Right hindlimb (tissue), 1 donor: ENCODE data around the gene SIGLEC11.
"Not testable (repeated sequence)": the region's sequence is repeated elsewhere in the genome, so short reads cannot be mapped to it uniquely, and the experiment has no call there.

ENCODE experiments used
- DNase-seq: peaks from one replicate; pipeline ENCODE4 v3.0.0-alpha.2; 2018

Gene SIGLEC11, protein sequence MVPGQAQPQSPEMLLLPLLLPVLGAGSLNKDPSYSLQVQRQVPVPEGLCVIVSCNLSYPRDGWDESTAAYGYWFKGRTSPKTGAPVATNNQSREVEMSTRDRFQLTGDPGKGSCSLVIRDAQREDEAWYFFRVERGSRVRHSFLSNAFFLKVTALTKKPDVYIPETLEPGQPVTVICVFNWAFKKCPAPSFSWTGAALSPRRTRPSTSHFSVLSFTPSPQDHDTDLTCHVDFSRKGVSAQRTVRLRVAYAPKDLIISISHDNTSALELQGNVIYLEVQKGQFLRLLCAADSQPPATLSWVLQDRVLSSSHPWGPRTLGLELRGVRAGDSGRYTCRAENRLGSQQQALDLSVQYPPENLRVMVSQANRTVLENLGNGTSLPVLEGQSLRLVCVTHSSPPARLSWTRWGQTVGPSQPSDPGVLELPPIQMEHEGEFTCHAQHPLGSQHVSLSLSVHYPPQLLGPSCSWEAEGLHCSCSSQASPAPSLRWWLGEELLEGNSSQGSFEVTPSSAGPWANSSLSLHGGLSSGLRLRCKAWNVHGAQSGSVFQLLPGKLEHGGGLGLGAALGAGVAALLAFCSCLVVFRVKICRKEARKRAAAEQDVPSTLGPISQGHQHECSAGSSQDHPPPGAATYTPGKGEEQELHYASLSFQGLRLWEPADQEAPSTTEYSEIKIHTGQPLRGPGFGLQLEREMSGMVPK

DNA sequence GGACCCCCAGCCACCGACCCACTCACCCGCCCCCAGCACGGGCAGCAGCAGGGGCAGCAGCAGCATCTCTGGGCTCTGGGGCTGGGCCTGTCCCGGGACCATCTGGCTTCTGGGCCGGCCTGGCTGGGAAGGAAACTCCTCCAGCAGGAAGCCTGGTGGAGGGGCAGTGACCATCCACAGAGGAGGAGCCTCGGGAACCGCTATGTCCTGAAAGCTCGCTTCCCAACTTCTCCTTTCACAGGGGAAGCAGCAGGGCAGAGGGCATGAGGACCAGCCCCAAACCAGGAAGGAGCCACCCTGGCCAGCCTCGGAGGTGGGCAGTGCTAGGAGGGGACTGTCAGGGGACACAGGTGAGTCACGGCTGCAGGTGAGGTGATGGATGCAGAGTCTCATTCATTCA lies at the start of gene SIGLEC11:
Gene SIGLEC11 (minus strand): TSS at position 193 of the 400 bp plus-strand sequence. CDS start 91 bp downstream, at position 102.
- DNase-seq, result not testable (repeated sequence)

DNA sequence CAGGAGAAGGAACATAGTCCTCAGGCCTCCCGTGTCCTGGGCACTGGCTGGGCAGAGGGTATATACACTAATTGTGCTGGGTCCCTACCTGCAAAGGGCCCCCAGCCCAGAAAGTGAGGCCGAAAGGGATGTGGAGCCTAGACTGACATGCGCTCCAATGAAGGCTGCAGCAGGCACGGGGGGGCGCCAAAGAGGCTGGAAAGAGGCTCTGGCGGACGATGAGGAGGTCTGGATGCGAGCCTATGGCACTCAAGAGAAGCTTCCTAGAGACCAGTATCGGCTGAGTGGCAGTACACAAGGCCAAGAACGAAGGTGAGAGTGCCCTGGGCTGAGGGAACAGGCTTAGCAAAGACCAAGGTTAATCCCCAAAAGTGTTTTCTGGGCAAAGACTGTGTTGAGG lies 47.6 kb upstream of the SIGLEC11 start:
- no peak for DNase-seq

DNA sequence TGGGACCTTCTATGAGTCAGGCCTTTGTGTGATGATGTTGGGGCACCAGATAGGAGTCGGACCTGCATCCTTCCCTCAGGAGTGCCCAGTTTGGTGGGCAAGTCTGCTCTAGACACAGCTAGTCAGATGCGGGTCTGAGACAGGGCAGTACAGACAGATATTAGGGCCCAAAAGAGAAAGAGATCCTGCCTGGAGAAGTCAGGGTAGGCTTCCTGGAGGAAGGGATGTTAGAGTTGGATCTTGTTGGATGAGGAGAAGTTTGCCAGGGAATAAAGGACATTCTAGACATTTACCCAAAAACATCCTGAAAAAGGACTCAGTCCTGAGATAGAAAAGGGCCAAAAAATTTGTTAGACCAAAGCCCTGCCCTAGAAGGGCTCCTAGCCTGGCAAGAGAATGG lies 47.0 kb upstream of the SIGLEC11 start:
- no peak for DNase-seq

DNA sequence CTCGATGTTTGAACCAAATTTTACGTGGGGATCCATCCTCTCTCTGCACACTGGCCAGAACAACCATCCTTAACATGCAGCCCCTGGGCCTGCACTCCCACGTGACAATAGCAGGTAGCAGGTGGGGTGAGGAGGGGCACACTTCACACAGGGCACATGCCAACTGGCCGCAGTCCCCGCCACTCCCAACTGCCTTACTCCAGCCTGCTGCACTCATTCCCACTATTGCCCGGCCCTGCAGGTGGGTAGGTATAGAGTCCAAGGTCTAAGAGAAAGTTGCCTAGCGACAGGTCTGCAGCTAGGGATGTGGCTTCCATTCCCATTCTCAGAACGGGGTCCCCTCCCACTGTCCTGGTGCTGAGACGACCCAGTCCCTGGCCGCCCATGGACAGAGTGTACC lies 46.2 kb upstream of the SIGLEC11 start:
- DNase-seq, result no peak

DNA sequence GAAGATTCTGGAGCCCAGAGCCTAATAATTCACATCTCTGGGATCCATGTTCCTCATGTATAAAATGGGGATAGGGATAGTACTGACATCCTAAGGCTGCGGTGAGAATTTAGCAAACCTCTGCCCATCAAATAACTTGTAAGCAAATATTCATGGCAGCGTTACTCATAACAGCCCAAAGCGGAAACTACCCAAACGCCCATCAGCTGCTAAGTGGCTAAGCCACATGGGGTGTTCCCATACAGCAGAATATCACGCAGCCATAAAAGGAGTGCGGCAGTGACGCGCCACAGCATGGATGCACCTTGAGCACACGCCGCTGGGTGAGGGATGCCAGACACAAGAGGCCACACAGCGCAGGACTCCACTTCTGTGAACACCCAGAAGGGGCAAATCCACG lies 44.5 kb upstream of the SIGLEC11 start:
- no peak for DNase-seq

DNA sequence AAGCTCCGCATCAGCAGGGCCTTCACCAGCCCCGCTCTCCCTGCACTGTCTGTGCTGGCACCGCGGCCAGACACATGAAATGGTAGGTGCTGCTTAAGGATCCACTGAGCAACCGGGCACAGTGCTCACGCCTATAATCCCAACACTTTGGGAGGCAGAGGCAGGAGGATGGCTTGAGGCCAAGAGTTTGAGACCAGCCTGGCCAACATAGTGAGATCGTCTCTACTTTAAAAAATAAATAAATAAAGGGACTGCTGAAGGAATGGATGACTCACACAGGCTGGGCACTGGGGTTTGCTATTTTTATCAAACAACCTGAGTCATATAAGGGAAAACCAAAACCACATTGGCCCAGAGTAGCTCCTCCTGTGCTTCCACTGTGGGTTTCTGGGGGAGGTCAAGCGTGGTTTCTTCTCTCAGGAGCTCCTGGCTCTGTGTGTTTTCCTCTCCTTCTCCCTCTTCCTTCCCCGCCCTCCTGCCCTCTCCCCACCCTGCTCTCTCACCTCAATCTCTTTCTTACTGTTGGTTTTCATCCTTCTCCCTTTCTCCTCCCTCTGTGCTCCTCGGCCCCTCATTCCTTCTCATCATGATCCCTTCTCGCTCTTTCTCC lies 42.9 kb upstream of the SIGLEC11 start:
- DNase-seq, result no peak

DNA sequence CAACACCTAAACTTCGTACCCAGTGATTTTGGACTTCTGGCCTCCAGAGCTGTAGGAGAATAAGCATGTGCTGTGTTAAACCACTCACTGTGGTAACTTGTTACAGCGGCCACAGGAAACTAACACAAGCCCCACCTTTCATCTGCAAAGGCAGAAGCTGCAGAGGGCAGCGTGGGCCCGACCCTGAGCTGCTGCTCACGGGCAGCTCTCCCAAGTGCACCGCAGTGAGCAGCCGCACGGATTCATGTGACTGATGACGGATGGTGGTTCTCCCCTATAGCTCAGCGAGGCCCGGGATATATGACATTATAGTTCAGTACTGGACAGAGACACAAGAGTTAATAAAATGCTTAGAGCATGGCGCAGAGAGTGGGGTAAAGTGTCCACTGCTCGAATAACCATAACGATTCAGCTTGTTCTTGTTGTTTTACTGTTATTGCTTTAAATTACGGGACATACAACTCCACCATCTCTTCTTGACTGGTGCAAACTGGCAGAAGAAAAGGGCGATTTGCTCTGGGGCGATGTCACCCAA lies 42.3 kb upstream of the SIGLEC11 start:
- DNase-seq, result no peak

DNA sequence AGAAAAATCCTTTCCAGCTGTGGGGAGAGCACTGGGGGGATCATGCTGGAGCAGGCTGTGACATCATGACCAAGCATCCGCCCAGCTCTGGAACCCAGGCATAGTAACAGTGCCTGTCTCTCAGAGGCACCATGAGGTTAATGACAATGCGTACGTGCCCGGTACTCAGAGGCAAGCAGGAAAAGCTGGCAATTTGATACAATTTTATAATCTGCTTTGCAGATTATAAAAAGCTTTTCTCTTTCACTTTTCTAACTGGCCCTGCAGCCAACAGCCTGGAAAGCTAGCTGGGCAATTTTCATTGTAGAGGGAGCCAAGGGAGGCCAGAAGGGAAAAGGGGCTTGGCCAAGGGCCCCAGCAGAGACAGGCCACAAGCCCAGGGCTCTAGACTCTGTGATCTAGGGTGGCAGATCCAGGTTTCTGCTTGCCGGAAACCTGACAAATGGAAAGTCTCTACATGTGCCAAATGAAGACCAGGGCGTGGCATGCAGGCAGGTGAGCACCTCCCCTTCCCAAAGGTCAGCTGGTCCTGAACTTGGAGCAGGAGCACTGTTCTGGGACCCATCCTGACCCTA lies 41.5 kb upstream of the SIGLEC11 start:
- no peak for DNase-seq

DNA sequence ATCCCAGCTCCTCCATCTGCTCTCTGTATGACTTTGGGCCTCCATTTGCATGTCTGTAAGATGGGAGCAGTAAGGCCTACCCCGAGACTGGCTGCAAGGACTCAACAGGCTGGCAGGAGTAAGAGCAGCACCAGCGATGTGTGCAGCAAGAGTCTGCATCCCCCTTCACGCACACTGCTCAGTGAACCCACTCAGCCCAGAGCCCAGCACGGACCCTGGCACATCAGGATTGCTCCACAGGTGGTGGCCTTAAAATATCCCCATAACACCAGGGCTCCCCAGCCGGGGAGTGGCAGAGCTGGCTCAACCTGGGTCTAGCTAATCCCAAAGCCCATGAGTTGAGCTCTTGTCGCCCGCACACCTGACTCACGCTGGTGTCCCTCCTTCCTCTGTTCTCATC lies 40.8 kb upstream of the SIGLEC11 start:
- DNase-seq, result no peak

DNA sequence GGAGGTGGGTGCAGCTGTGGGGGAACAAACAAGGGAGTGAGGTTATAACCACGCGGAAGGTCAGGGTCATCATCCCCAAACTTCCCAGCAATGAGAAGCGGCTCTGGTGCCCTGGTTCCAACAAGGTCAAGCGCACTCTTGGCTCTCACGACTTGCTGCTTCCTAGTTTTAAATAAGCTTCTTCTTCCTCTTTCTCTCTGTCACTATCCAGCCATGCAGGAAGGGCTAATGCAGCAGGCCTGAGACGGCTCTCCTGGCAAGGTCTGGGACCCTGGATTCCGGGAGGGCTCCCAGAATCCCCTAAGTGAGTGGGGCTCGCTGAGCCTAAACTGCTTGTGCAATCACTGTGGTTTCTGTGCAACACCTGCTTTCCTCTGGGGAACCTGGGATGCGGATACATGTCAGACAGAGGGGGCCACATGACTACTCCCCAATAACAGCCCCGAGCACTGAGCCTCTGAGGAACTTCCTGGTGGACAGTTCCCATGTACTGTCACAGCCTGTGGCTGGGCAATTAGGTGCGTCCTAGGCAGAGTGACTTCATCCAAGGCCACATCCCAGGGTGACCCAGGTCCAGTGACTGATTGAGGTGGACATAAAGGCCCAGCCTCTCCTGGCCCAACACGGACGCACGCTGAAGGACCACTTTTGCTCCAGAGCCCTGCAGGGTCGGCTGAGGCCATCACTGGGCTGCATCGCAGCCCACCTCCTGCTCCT lies 40.0 kb upstream of the SIGLEC11 start:
- DNase-seq, result no peak

DNA sequence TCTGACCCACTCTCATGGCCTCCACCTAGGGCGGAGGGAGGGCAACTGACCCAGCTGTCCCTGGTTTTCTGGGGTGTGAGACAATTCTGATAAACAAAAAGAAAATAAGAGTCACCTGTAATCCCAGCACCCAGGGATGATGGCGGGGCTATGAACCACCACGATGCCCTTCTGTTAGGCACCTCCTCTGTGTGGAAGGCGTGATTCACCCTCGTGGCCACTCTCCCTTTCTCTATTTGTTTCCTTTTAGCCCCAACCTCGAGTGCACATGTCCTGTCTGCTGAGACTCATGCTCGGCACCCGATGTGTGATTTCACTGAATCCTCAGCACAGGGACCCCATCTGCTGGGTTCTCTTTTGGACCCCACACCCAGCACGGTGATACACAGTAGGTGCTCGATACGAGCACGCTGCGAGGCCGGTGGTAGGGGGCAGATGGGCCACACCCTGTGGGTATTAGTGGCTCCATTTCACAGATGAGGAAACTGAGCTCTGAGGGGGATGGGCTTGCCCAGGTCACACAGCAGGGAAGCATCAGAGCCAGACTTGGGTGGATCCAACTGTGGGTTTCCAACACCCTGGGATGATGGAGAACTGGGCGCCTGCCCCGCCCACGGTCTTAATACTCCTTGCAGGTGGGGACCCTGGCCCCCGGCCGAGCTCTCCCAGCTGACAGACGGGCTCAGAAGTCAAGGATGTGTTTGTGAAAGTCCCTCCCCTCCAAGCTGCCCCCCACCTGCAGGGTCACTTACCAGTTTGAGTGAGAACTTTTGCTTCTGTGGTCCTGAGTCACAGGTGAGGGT lies 39.3 kb upstream of the SIGLEC11 start:
- no peak for DNase-seq

DNA sequence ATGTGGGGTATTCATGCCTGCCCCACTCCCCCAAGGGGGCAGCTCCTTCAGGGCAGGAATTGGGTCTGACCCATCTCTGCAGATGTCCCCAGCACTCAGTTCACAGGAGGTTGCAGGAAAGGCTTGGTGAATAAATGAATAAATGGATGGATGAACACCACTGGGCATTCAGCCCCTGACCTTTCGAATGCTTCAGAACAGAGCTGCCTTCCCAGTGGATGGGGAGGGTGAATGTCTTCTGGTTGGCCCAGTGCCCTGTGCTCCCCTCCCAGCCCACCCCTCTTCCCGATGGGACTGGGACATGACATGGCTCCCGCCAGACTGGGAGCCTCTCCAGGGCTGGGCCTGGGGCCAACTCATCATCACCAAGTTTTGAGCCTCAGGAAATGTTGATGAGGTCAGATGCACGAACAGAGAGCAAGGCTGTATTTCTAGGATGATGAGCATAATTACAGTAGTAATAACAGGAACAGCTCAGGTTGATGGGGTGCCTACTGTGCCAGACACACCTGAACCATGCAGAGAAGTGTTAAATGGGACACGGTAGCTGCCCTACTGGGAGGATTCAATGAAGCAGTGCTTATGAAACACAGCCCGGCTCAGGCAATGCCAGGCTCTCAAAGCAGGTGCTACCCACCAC lies 38.5 kb upstream of the SIGLEC11 start:
- DNase-seq, result no peak

DNA sequence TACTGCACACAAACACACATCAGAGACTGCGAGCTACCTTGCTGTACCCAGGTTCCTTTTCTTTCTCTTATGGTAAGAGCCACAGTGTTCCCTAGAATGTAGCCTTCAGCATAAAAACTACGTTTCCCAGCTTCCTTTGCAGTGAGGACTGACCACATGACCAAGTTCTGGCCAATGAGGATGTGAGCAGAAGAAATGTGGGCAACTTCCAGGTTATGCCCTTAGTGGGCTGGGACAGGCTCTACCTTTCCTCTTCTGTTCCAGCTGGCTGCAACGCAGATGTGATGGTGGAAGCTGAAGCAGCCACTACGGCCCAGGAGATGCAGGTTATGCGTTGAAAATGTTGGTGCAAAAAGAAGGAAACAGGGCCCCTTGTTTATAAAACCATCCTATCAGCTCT lies 36.7 kb upstream of the SIGLEC11 start:
- no peak for DNase-seq

DNA sequence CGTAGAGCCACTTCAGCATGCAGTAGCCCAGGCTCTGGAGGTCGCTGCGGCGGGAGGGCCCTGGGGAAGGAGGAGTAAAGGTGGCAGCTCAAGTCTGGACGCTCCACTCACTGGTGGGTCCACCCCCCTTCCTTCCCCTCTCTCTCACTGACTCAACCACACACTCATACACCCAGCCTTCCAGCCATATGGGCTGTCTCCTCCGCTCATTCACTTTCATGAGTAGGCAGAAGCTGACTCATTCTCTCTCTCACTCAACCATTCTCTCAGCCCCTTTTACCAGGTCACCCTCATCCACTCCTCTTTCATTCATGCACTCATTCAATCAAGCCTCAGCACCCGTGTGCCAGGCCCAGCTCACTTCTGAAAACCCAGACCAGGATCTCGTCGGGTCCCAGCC lies 27.5 kb upstream of the SIGLEC11 start:
- no peak for DNase-seq

DNA sequence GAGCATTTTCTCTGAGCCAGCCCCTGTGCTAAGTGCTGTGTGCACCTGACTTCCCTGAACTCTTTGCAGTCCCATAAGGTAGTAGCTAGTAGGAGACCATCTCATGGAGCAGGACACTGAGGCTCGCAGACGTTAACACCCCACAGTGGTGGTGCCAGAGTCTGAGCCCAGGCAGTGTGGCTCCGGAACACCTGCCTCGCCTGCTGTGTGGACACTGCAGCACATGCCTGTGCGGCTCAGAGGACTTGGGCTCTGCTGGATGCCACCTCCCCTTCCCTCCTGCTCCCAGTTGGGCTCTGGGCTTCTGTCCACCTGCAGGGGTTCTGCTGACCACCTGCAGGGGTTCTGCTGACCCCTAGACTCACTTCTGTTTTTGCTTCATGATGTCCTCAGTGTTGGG lies 27.0 kb upstream of the SIGLEC11 start:
- no peak for DNase-seq

DNA sequence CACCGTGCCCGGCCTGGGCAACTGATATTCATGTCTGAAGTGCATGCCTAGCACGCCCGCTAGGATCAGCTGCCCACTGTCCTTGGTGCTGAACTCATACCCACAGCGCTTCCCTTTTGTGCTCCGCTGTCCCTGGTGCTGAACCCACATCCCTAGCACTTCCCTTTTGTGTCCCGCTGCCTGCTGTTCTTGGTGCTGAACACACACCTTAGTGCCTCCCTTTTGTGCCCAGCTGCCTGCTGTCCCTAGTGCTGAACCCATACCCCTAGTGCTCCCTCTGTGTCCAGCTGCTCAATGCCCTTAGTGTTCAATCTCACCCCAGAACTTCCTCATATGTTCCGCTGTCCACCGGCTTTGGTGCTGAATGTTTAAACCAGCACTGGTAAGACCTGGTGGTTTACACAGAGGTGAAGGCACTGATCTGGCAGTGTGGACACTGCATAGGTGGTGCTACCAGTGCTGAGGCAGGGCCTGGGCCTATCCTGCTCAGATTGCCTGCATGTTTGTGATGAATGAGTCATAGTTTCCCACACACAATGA lies 26.3 kb upstream of the SIGLEC11 start:
- DNase-seq, result peak; percentile 92

DNA sequence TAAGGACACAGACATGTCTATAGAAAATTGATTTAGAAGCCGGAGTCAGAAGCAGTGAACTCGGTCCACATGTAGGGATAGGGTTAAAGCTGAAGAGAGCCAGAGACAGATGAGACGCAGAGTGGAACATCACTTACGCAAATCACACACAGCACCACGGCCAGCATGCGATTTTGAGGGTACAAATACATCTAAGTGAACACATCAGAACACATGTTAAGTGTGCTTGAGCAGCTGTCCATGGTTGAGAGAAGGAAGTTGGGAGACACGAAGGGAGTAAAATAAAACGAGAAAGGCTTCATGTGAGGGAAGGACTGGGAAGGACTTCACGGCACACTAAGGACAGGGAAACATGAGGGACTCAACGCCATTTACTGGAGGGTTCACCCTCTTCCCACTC lies 25.4 kb upstream of the SIGLEC11 start:
- DNase-seq, result no peak

DNA sequence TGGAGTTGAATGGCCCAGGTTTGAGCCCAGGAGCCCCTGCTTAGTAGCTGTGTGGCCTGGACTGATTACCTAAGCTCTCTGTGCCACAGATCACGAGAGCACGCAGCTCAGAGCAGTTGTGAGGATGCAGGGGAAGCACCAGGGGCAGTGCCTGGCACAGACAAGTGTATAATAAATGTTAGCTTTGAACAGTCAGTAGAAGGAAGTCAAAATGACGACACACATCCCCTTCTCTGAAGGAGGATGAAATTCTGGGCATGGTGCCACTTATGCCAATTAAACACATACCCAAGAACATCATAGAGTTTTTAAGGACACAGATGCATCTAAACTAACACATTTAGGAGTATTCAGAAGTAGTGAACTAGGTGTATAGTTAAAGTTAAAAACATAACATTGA lies 24.9 kb upstream of the SIGLEC11 start:
- DNase-seq, result no peak

DNA sequence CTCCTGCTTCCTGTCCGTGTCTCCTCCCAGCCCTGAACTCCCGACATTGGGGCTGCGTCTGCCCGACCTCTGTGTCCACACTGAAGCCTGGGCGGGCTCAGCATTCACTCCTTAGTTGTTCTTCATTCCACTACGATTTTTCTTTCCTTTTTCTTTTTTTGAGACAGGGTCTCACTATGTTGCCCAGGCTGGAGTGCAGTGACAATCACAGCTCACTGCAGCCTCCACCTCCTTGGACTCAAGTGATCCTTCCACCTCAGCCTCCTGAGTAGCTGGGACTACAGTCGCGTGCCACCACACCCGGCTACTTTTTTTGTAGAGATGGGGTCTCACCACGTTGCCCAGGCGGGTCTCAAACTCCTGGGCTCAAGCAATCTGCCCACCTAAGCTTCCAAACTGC lies 23.5 kb upstream of the SIGLEC11 start:
- DNase-seq, result no peak

DNA sequence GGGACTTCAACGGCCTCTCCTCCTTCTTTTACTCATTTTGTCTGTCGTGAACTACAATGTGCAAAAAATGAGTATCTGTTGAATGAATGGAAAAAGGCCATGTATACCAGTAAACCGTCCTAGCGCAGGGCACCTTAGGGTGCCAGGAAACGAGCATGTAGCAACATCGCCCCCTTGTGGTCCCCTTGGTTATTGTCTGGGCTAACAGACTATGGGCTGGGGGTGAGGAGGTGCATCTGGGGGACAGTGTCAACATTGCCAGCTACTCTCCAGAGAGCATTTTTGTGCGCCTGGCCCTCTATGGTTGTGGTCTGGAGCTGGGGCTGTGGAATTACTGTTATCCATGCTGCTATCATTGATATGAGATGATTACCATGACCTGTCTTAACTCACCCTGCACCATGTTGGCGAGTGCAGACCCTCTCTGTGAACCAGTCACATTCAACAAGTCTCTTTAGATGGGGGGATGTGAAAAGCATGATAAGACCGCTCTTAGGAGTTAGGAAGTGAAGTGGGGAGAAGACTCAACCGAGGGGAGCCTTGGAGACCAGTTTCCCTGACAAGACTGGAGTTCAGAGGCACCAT lies 22.8 kb upstream of the SIGLEC11 start:
- DNase-seq, result no peak
